ENCODE results near the gene EGLN1.
"Not testable (repeated sequence)": the region's sequence is repeated elsewhere in the genome, so short reads cannot be mapped to it uniquely, and the experiment has no call there.

DNA sequence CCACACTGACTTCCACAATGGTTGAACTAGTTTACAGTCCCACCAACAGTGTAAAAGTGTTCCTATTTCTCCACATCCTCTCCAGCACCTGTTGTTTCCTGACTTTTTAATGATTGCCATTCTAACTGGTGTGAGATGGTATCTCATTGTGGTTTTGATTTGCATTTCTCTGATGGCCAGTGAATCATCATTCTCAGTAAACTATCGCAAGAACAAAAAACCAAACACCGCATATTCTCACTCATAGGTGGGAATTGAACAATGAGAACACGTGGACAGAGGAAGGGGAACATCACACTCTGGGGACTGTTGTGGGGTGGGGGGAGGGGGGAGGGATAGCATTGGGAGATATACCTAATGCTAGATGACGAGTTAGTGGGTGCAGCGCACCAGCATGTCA is 49.4 kb upstream of the EGLN1 start:
- TF ChIP-seq POLR2A (IDR thresholded peaks at IDR 0.05); POLR2AphosphoS5 (IDR thresholded peaks at IDR 0.05; ENCODE audit: insufficient read depth in 1 of 2, low read depth in 1 of 2): not testable (repeated sequence)
- TF ChIP-seq, protein P1, sequence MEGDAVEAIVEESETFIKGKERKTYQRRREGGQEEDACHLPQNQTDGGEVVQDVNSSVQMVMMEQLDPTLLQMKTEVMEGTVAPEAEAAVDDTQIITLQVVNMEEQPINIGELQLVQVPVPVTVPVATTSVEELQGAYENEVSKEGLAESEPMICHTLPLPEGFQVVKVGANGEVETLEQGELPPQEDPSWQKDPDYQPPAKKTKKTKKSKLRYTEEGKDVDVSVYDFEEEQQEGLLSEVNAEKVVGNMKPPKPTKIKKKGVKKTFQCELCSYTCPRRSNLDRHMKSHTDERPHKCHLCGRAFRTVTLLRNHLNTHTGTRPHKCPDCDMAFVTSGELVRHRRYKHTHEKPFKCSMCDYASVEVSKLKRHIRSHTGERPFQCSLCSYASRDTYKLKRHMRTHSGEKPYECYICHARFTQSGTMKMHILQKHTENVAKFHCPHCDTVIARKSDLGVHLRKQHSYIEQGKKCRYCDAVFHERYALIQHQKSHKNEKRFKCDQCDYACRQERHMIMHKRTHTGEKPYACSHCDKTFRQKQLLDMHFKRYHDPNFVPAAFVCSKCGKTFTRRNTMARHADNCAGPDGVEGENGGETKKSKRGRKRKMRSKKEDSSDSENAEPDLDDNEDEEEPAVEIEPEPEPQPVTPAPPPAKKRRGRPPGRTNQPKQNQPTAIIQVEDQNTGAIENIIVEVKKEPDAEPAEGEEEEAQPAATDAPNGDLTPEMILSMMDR (IDR thresholded peaks at IDR 0.05): not testable (repeated sequence)
